GM19043 (cell line): Measurements from ENCODE around the gene SOBP.
"Not testable (repeated sequence)": the region's sequence is repeated elsewhere in the genome, so short reads cannot be mapped to it uniquely, and the experiment has no call there.

Experiments
- ATAC-seq: cut with Tn5 transposase; IDR thresholded peaks from one replicate; pipeline ENCODE4 v1.9.1; 2021; ENCODE audit warnings: low read depth; ENCODE audit not compliant: unreplicated experiment

SOBP gene

DNA sequence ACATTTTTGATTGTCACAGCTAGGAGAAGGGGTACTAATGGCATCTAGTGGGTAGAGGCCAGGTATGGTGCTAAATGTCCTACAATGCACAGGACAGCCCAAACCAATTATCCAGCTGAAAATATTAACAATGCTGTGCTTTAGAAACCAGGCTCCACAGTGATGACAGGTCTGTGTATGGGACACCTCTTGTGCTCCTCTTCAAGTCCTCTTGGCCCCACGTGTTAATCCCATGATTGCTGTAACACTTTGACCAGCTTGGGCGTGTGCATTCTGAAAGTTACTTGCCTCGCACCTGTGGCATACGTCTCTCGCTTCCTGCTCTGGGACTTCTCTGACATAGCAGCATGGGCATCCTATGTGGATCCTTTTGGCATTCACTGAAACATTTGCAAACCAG lies 29.3 kb downstream of the SOBP start:
- ATAC-seq: not testable (repeated sequence)

DNA sequence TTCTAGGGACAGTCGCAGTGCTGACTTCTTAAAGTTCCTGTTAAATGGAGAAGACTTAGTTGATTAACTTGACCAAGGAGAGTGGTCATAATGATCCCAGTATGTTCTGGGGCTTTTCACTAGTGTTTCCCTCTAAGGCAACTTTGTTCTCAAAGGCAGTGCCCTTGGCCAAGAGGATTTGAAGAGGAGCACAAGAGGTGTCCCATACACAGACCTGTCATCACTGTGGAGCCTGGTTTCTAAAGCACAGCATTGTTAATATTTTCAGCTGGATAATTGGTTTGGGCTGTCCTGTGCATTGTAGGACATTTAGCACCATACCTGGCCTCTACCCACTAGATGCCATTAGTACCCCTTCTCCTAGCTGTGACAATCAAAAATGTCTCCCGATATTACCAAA lies 30.8 kb downstream of the SOBP start:
- ATAC-seq: not testable (repeated sequence)

DNA sequence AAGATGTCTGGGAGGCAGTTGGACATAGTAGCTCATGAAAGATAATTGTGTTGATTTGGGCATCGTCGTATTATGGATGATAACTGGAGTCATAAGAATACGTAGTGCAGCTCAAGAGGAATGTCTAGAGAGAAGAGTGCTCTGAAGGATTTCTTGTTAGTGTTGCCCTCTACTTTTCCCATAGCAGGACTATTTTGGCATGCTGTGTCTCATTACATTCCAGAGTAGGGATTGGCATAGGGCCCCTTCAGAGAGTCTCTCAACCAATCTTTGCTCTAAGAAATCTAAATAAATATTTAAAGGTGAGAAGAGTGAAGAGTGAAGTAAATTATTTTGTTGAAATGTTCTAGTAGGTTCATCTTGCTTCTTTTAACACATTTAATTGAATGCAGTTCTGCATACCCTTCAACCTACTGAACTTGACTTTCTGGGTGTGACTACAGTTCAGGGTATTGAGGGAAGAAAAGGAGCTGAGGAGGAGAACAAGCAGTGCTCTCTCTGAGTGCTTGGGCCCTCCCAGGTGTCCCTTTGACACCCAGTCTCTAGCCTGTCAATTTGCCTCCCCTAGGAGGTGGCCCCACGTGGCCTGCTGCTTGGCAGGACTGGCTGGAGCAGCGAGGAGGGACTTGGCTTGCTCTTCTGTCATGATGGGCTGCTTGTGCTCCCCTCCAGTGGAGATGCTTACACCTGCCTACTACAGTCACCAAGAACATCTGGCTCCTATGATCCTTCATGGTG lies 33.3 kb downstream of the SOBP start:
- ATAC-seq: no peak

DNA sequence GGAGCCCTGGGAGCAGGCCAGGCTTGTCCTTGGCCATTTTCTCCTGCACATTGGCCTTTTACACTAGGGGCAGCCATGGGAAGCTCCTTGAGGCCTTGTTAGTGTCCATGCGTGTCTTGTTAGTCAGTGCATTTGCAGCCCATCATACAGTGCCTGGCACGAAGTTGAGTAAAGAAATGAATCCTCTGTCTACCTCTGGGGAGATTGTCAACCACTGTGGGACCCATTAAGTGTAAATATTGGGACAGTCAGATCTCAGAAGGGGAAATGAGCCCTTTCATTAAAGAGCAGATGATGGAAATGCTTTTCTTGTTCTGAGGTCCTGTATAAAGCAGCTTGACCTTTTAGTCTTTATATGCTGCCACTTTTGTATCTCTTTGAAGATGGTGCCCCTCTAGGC lies 33.9 kb downstream of the SOBP start:
- ATAC-seq: no peak

DNA sequence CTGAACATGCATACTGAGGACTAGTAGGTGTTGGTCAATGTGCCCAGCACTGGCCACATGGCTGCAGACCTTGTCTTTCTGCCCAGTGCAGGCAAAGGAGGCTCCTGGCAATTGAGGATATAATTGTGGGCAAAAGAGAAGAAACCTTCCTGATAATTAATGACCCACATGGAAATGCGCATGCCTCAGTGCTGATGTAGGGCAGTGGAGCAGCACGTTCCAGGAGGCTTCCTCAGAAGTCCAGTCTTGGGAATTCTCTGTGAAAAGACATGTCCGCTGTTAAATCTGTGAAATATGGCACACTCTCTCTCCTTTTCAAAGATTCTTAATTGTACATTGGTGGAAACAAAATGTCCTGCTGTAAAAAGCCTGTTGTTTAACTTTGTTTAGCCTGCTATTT lies 34.7 kb downstream of the SOBP start:
- ATAC-seq: no peak

DNA sequence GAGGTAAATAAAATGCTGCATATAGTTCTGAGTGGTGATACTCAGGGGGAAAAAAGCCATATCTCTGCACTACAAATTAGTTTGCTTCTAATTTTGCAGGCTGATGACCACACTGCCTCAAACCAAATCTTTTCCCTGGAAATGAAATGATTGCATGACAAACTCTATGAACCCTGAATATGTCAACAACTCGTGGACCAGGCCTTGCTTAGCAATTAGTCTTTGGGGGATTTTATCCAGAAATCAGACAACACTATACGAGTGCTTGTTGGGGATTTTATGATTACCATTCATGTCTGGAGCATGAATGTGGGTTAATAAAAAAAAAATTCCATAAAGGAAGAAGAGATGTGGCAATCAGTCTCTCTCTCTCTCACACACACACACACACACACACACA lies 42.0 kb downstream of the SOBP start:
- no peak for ATAC-seq

DNA sequence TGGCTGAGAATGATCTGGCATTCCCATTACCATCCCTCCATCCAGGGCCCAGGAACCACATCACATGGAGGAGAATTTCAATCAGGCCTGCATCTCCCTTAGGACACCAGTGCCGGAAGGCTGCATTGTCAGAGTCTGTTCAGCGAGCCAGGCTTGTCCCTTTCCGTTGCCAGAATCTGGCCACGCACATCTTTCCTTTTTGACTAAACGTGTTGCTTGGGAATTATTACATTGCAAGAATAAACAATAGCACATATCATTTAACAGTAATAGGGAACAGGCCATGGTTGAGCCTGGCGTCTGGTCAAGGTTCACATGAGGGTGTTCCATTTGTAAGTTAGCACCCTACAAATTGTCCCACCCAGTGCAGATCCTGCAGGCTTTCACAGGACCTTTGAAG lies 42.8 kb downstream of the SOBP start:
- no peak for ATAC-seq

DNA sequence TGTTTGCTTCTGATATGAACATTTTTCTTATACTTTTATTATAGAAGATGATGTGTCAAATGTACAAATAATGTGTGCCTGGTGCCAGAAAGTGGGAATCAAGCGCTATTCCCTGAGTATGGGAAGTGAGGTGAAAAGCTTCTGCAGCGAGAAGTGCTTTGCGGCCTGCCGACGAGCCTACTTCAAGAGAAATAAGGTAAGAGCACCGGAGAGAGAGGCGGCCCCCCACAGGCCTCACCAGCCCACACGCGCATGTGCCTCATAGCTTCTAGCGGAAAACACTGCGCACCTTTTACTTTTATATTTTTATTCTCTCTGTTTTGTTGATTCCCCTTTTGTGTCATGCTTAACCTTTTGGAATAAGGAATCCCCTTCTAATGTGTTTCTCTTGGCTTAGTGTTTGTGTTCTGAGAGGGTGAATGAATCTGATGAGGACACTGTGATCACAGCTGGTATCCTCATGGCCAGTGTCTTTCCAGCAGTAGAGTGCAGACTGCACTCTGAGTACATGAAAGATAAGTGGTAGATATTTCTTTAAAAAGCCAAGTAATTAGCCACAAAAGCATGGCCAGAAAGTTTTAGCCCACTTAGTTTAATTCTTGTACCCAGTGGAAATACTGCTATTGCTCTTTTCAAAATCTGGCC lies 43.6 kb downstream of the SOBP start:
- ATAC-seq: no peak

DNA sequence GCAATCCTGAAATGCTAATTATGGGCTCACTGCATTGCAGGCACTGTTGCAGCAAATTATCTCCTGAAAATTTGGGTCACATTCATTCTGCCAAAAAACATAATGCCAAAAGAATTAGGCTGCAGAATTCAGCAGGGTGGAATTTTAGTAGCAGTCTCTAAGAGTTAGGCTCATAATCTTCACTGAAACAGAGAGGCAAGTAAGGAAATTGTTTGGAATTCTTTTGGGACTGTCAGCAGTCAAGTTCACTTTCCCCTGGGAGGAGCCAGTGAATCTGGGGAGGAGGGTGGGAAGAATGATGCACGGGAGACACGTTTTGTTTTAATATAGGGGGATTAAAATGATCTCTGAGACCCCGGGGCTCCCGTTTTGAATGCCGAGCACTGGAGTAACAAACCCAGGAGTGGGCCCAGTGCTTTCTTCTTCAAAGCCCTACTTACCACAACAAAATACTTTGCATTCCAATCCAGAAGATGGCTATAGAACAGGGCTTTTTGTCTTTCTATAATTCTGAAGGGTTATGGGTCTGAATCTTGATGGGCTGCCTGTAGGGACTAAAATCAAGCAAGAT lies 44.7 kb downstream of the SOBP start:
- no peak for ATAC-seq

DNA sequence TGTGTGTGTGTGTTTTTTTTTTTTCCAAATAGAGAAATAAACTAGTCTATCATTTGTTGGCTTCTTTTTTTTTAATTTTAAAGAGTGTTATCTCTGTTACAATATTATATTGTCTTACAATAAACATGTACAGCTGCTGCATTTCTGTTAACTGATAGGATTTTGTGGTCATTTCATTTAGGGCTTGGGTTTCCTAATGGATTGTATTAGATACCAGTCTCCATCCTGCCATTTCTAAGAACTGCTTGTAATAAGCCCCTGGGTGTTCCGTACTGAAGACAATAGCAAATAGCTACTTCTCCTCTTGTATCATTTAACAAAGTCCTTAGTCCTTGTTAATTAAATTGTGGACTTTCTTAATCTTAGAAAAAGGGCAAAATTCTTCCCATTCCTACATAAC lies 45.7 kb downstream of the SOBP start:
- ATAC-seq: no peak

DNA sequence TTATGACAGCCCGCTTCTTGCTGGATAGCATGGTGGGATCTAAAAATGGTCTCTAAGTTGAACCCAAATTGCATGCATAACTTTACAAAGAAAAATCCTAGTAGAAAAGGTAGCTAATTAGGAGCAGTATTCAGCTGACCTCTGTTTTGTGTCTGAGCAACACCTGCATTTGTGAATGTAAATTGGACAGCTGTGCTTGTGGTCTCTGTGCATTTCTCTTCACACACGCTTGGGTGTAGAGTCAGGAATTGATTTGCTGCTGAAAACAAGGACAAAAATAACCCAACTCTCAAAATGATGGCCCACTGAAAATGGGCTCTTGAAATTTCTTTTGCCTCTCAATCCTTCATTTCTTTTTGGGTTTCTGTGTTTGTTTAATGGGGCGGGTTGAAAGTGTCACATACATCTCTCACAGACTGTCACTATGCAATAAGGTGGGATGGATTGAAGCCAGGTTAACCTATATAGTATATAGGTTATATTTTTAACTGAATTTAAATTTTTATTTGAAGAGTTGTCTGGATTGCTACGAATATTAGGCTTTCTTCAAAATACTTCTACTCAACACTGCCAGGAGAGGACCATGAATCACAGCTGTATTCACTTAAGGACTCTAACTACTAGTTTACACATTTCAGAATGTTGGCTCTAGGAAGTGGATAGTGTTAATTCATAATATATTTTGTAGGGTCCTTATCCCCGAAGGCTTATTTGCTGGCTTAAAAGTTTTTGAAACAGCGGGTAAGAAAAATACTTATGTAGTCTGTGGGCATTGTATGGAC lies 46.5 kb downstream of the SOBP start:
- no peak for ATAC-seq

DNA sequence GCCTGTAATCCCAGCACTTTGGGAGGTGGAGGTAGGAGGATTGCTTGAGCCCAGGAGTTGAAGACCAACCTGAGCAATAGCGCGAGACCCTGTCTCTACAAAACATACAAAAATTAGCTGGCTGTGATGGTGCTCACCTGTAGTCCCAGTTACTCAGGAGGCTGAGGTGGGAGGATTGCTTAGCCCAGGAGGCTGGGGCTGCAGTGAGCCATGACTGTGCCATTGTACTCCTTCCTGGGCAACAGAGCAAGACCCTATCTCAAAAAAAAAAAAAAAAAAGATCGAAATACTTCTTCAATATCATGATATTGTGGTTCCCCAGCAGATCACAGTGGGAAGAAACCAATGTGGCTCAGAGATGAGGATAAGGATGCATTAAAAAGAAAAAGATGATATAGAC lies 47.6 kb downstream of the SOBP start:
- ATAC-seq: no peak

DNA sequence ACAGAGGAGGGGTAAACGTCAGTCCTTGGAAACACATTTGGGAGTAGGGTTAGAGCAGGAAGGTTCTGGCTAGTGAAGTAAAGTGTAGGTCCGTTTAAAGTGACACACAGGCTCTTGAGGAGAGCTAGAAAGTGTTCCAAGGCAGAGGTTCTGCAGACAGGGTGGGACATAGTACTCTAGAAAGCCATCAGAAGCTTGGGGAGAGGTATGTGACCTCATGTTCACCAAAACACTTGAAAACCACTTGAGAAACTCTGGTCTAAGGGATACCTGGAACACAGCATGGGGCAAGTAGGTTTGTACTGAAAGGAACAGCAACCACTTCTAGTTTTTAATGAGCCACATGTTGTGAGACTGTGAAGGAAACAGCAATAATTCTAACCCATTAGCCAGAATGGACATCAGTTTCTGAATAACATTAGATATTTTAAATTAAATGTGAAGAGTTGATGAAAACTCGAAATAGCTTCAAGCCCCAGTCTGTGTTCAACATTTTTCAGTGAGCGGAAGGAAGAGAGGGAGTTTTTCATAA lies 49.0 kb downstream of the SOBP start:
- no peak for ATAC-seq

DNA sequence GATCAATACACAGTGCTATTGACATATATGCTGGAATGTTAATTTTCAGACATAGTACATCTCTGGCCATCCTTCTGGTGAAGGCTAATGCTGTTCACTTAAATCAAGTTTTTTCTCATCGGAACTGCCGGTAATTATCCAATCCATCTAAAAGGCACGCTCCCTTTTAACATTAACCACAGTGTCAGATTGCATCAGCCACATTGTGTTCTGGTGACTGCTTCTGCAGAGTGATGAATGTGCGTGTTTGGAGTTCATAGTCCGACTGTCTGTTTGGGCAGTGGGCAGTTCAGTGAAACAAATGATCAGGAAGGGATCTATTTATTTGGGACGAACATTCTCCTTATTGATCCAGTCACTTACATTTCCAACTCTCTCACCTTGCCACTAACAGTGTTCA lies 49.5 kb downstream of the SOBP start:
- ATAC-seq: no peak

DNA sequence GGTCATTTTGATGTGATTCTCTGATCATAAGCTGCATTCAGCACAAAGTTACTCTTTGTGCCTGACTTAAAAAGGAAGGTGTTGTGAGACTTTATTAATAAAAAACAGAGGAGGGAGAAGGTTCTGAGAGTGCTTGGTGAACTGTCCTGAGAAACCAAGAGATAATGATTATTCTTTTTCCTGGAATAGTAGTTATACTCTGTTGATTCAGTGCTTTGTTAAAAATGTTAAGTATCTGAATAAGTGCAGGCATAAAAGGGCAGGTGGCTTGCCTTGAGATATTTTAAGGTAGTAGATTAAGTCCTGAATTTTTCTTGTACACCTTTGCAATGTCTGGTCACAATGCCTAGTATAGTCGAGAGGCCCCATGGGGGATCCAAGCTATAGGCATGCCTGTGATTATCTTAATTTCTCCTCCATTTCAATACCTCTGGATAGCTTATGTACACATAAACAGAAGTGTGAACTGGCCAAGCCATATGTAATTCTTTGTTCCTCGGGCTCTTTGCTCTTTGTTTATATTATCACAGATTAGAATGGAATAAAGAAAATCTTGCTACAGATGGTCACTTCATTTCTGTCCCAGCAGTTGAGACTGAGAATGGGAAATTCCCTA lies 50.0 kb downstream of the SOBP start:
- no peak for ATAC-seq

DNA sequence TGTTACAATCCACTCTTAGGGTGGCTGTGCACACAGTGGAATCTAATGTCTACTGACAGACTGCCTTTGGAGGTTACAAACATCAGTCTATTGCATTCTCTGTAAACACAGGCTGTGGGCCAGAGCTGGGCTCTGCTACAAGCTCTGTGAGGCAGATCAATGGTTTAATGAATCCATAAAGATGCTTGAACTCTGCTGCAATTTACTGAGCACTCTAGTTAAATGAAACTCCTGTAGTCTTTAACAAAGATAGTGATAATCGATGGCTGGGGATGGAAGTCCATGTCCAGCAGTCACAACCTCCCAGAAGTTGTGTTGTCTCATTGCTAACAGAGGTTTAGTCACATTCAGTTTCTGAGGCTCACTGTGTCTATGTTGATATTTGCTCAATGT lies 50.5 kb downstream of the SOBP start:
- ATAC-seq: no peak

DNA sequence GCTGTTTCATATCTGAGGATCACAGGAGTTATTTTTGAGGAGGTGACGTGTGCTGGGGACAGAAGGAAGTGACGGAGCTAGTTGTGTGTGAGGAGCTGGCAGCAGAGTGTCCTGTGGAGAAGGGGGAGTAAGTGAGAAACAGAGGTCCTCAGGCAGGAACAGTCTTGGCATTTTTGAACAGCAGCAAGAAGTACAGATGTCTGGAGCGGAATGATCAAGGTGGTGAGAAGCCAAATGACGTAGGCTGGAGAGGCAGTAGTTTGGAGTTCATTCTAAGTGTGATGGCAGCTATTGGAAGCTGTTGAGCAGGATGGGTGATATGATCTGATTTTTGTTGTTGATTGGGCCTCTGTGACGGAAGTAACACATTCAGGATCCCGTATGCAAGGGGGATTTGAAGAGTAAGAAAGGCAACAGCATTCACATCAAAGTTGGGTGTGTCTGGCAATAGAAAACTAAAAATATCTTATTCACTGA lies 52.3 kb downstream of the SOBP start:
- no peak for ATAC-seq

DNA sequence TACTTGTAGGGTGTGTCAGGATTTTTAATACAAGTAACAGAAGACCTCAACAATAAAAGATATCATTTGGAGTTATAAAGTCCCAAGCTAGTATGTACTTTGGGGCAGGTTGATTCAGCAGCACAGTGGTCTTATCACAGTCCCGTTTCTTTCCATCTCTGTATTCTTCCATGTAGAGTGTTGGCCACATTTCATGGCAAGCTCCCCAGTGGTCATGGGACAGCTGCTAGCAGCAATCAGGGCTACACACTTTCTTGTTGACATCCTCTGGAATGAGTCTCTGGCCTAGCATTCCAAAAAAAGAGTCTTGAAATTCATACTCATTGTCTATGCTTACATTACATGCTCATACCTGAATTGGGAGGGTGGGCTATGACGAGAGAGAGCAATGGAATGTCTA lies 53.2 kb downstream of the SOBP start:
- no peak for ATAC-seq

DNA sequence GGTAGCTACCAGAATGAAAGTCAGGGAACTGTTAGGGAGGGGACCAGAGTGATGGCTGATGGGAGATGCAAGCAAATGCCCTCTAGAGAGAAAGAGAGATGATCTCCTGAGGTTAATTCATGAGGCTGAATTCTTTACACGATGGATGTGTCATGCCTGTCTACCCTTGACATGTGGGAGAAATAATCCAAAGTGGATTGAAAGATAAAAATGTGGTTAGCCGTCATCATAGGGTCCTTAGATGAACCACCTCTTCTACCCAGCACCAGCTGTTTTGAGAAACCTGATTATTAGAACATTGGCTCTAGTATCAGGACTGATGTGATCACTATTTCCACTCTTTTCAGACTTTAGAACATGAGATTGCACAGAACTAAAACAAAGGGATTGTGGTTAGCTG lies 53.6 kb downstream of the SOBP start:
- no peak for ATAC-seq

DNA sequence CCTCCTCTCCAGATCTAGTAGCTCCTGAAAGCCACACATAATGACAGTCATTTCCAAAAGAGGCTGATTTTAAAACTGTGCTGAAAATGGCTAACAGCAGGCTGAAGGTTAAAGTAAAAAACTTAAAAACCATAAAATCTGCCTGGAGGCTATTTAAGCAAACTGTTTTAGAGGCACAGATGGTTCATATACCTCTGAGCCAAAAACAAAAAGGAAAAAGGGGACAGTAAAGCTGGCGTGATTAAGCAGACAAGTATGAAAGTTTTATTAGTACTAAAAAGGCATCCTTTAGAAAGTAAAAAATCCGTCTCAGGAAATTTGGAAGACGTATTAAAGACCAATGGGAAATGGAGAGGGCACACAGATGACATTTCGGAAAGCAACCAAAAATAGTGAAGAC lies 55.8 kb downstream of the SOBP start:
- ATAC-seq: no peak
